Measurements from ENCODE around the gene ANKRD33B.

DNA sequence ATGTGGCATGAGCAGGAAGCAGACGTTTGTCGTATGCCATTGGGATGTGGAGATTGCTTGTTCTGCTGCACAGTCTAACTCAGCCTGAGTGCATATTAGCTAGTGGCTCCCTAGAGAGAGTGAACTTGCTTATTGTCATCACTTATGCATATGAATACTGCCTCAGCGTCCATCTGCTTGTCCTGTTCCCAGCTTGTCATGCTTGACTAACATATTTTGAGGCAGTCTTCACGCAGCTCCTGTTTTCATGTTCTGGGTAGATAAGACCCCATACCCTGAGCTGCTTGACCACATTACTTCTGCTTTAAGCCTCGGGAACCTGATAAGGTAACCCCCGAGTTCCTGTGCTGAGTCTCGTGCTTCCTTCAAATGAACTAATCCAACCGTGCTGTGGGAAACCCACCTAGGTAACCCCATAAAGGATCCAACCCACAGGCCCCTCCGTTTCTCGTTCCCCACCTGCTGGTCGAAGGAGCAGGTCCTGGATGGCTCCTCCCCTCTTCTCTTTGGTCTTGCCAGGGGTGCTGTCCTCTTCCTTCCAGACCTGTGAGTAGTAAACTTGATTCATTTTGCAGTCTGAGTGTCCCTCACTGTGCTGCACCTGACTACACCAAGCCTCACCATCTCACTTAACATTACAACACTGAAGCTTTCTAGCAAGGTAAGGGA lies 25.0 kb downstream of the ANKRD33B start:
- TF ChIP-seq POLR2AphosphoS5 (IDR thresholded peaks at IDR 0.05; ENCODE audit: low read depth, low read length) = no peak
- TF ChIP-seq POLR2A (IDR thresholded peaks at IDR 0.05; ENCODE audit: low read depth, low read length) = no peak
- no peak for TF ChIP-seq TAF1 (IDR thresholded peaks at IDR 0.05; ENCODE audit: borderline replicate concordance, low read depth, low read length)
